Liver (tissue), 3 donors: ENCODE results near the gene PACS1.

Source experiments
- SP1 ChIP-seq: IDR thresholded peaks from 2 replicates; pipeline ENCODE4 v1.6.1; 2018; ENCODE audit warnings: antibody characterized with exemption, mild to moderate bottlenecking
- TF ChIP-seq, protein P1 (sequence below): fragments of 150-350 bp; IDR thresholded peaks from 2 replicates; pipeline ENCODE4 v1.5.1; 2017; ENCODE audit warnings: improper control_type of control experiment, low read depth, low read length; ENCODE audit not compliant: missing input control
- donor health status: healthy.
- donor health status: healthy.

DNA sequence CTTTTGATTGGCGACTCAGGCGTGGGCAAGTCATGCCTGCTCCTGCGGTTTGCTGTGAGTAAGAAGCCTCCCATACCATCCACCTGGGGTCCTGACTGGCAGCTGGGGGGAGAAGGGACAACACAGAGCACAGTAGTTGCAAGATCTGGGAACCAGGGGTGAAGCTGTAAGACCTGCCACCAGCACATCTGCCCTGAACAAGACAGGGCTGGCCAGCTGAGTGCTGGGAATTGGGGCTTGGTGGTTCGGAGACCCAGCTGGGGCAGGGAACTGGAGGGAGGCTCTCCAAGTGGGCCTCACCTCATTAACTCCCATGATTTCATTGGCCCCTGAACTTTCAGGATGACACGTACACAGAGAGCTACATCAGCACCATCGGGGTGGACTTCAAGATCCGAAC, 201.7 kb downstream of the PACS1 start:
- TF ChIP-seq, protein P1, sequence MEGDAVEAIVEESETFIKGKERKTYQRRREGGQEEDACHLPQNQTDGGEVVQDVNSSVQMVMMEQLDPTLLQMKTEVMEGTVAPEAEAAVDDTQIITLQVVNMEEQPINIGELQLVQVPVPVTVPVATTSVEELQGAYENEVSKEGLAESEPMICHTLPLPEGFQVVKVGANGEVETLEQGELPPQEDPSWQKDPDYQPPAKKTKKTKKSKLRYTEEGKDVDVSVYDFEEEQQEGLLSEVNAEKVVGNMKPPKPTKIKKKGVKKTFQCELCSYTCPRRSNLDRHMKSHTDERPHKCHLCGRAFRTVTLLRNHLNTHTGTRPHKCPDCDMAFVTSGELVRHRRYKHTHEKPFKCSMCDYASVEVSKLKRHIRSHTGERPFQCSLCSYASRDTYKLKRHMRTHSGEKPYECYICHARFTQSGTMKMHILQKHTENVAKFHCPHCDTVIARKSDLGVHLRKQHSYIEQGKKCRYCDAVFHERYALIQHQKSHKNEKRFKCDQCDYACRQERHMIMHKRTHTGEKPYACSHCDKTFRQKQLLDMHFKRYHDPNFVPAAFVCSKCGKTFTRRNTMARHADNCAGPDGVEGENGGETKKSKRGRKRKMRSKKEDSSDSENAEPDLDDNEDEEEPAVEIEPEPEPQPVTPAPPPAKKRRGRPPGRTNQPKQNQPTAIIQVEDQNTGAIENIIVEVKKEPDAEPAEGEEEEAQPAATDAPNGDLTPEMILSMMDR = no peak
- TF ChIP-seq SP1 = no peak
